Umbilical cord (tissue), 2 donors: ENCODE results near the gene CLSTN2. TPM values are rescaled to one million over a fixed set of nuclear protein-coding genes. Genes with fewer than 3 reads are reported as not detected.
A peak's percentile ranks its signal among the peaks of the same experiment; 100 is the strongest.

Experiments
- DNase-seq: peaks from one replicate; pipeline ENCODE4 v3.0.0-alpha.2; 2015; ENCODE audit warnings: low spot score
- total RNA-seq: library from RNA; depleted of rRNA; stranded (reverse); fragments of >200 nt; gene quantifications from one replicate; pipeline ENCODE4 v1.2.3, GENCODE V29; 2014; ENCODE audit warnings: low replicate concordance; ENCODE audit not compliant: insufficient read depth

Gene CLSTN2
- total RNA-seq, 1 donor from 2014 or later = 8.9 TPM

- no peak for DNase-seq
Observed at GRCh38 chr3:140146668-140147067, 211.7 kb downstream of the CLSTN2 start.

GRCh38 chr3:140147965-140148490, 213.0 kb downstream of the CLSTN2 start:
- no peak for DNase-seq

GRCh38 chr3:140148824-140149390, 213.9 kb downstream of the CLSTN2 start:
- DNase-seq = no peak

- DNase-seq = no peak
Observed at GRCh38 chr3:140151321-140151720, 216.3 kb downstream of the CLSTN2 start.

GRCh38 chr3:140152851-140153639, 218.1 kb downstream of the CLSTN2 start:
- DNase-seq = no peak

GRCh38 chr3:140153736-140154135, 218.8 kb downstream of the CLSTN2 start:
- no peak for DNase-seq

GRCh38 chr3:140157161-140157560, 222.2 kb downstream of the CLSTN2 start:
- no peak for DNase-seq

GRCh38 chr3:140159646-140160045, 224.7 kb downstream of the CLSTN2 start:
- DNase-seq = no peak

- no peak for DNase-seq
Observed at GRCh38 chr3:140160553-140160952, 225.6 kb downstream of the CLSTN2 start.

- no peak for DNase-seq
Observed at GRCh38 chr3:140162551-140162950, 227.6 kb downstream of the CLSTN2 start.

- DNase-seq = no peak
Observed at GRCh38 chr3:140163159-140163763, 228.3 kb downstream of the CLSTN2 start.

GRCh38 chr3:140164156-140164555, 229.2 kb downstream of the CLSTN2 start:
- DNase-seq = no peak

- DNase-seq = no peak
Observed at GRCh38 chr3:140164922-140165590, 230.1 kb downstream of the CLSTN2 start.

- DNase-seq = no peak
Observed at GRCh38 chr3:140165781-140166180, 230.8 kb downstream of the CLSTN2 start.

GRCh38 chr3:140166861-140167599, 232.0 kb downstream of the CLSTN2 start:
- DNase-seq = peak; percentile 87

GRCh38 chr3:140167600-140168281, 232.8 kb downstream of the CLSTN2 start:
- DNase-seq = no peak

- DNase-seq = no peak
Observed at GRCh38 chr3:140170612-140171011, 235.6 kb downstream of the CLSTN2 start.

- peak; percentile 57 for DNase-seq
Observed at GRCh38 chr3:140176526-140176925, 241.5 kb downstream of the CLSTN2 start.

- no peak for DNase-seq
Observed at GRCh38 chr3:140177943-140178342, 243.0 kb downstream of the CLSTN2 start.

- DNase-seq = peak; percentile 90
Observed at GRCh38 chr3:140178482-140178881, 243.5 kb downstream of the CLSTN2 start.

- DNase-seq = peak; percentile 22
Observed at GRCh38 chr3:140180603-140181002, 245.6 kb downstream of the CLSTN2 start.
